Measurements from ENCODE around the gene PRKCH. TPM values are rescaled to one million over a fixed set of nuclear protein-coding genes. Genes with fewer than 3 reads are reported as not detected.

Gene PRKCH
- total RNA-seq, 2 donors from 2014 or later = 27.6 to 33.9 TPM

GRCh38 chr14:61501714-61502458 lies 180.5 kb downstream of the PRKCH start:
- intact Hi-C loops (cut with DNase I) = no loop called here
- WGBS = 84% methylated on average over 6 of the region's 6 CpGs
- no peak overlapping the region for H3K27ac ChIP-seq

GRCh38 chr14:61502459-61503093 lies 181.2 kb downstream of the PRKCH start:
- Histone ChIP-seq H3K4me3 (no peak overlapping the region), H3K4me1 (replicated peaks) (peaks cover 5% of the 10 kb centered on the region), H3K27me3 (replicated peaks; ENCODE audit: insufficient read depth) (no peaks in the 10 kb centered on the region), H3K9me3 (no peaks in the 10 kb centered on the region), H3K36me3 (no peaks in the 10 kb centered on the region), H3K27ac (peak overlapping the region in 1 of 2 donors; percentile 56)
- WGBS = 50% methylated on average over 7 of the region's 7 CpGs
- no peak for DNase-seq (ENCODE audit: low spot score)
- intact Hi-C loops (cut with DNase I) = no loop called here
- TF ChIP-seq POLR2AphosphoS5 (IDR thresholded peaks at IDR 0.05) (no peak), POLR2A (IDR thresholded peaks at IDR 0.05) (no peak), CTCF (IDR thresholded peaks at IDR 0.05) (no peak)

More at GRCh38 chr14:61501714-61502458, 180.5 kb downstream of the PRKCH start:
- H3K9me3 ChIP-seq = no peaks in the 10 kb centered on the region
- no peaks in the 10 kb centered on the region for H3K27me3 ChIP-seq (replicated peaks; ENCODE audit: insufficient read depth)
- no peak for DNase-seq (ENCODE audit: low spot score)
- no peaks in the 10 kb centered on the region for H3K36me3 ChIP-seq
- peaks cover 5% of the 10 kb centered on the region for H3K4me1 ChIP-seq (replicated peaks)
- TF ChIP-seq CTCF (IDR thresholded peaks at IDR 0.05) (no peak), POLR2A (IDR thresholded peaks at IDR 0.05) (no peak), POLR2AphosphoS5 (IDR thresholded peaks at IDR 0.05) (no peak)
- H3K4me3 ChIP-seq = no peak overlapping the region

GRCh38 chr14:61503167-61503801 lies 181.9 kb downstream of the PRKCH start:
- intact Hi-C loops (cut with DNase I) = no loop called here
- 31% methylated on average over 7 of the region's 7 CpGs for WGBS
- H3K27me3 ChIP-seq (replicated peaks; ENCODE audit: insufficient read depth) = no peaks in the 10 kb centered on the region
- peak overlapping the region; percentile 28 to 56 for H3K27ac ChIP-seq
- TF ChIP-seq POLR2A (IDR thresholded peaks at IDR 0.05) (no peak), POLR2AphosphoS5 (IDR thresholded peaks at IDR 0.05) (peak; percentile 36), CTCF (IDR thresholded peaks at IDR 0.05) (no peak)
- peaks cover 5% of the 10 kb centered on the region for H3K4me1 ChIP-seq (replicated peaks)
- H3K4me3 ChIP-seq = no peak overlapping the region
- no peak for DNase-seq (ENCODE audit: low spot score)
- H3K36me3 ChIP-seq = no peaks in the 10 kb centered on the region
- no peaks in the 10 kb centered on the region for H3K9me3 ChIP-seq

GRCh38 chr14:61504901-61505300 lies 183.5 kb downstream of the PRKCH start:
- Histone ChIP-seq H3K36me3 (no peaks in the 10 kb centered on the region), H3K9me3 (no peaks in the 10 kb centered on the region), H3K4me1 (replicated peaks) (no peaks in the 10 kb centered on the region), H3K27ac (no peak overlapping the region), H3K27me3 (replicated peaks; ENCODE audit: insufficient read depth) (no peaks in the 10 kb centered on the region), H3K4me3 (no peak overlapping the region)
- TF ChIP-seq POLR2A (IDR thresholded peaks at IDR 0.05) (no peak), CTCF (IDR thresholded peaks at IDR 0.05) (no peak), POLR2AphosphoS5 (IDR thresholded peaks at IDR 0.05) (no peak)
- no peak for DNase-seq (ENCODE audit: low spot score)
- WGBS = 94% methylated on average over 2 of the region's 2 CpGs
- intact Hi-C loops (cut with DNase I) = no loop called here
